ENCODE measurements around the gene B9D2. TPM values are rescaled to one million over a fixed set of nuclear protein-coding genes. Genes with fewer than 3 reads are reported as not detected.

B9D2 gene
- polyA plus RNA-seq, 3 donors, result 12.2 to 32.5 (median 25.1) TPM

GRCh38 chr19:41330481-41330880 lies 33.5 kb downstream of the B9D2 start:
- peaks cover 92 to 100% of the 10 kb centered on the region in 2 donors for H3K4me1 ChIP-seq (ENCODE audit: control insufficient read depth in 1 of 2, insufficient read depth in 2 of 2, low read length in 2 of 2)
- intact Hi-C loops (cut with micrococcal nuclease), result no loop called here
- Mint-ChIP-seq H3K27me3 (ENCODE audit: low read depth in 3 of 3) (peaks cover 0 to 4% (median 0%) of the 10 kb centered on the region in 3 donors), H3K27ac (peak overlapping the region in 6 of 7 donors; percentile 74 to 99 (median 82)), H3K9me3 (no peaks in the 10 kb centered on the region), H3K4me1 (peaks cover 77% of the 10 kb centered on the region), H3K36me3 (peaks cover 47 to 66% of the 10 kb centered on the region in 2 donors), H3K4me3 (no peak overlapping the region)
- H3K4me3 ChIP-seq (replicated peaks in 1 of 3; ENCODE audit: low read depth in 2 of 3, low read length in 3 of 3), result no peak overlapping the region
- H3K27ac ChIP-seq (ENCODE audit: low read depth in 1 of 2, low read length in 2 of 2), result peak overlapping the region; percentile 52 to 76
- no peak for TF ChIP-seq CTCF (IDR thresholded peaks at IDR 0.05)
- no peaks in the 10 kb centered on the region for H3K9me3 ChIP-seq (replicated peaks in 1 of 2; ENCODE audit: control insufficient read depth in 1 of 2, insufficient read depth in 1 of 2, low read length in 2 of 2)
- H3K27me3 ChIP-seq (ENCODE audit: control insufficient read depth in 2 of 2, insufficient read depth in 2 of 2, low read length in 2 of 2), result no peaks in the 10 kb centered on the region
- H3K79me2 ChIP-seq (ENCODE audit: insufficient read depth, low read length), result peaks cover 63% of the 10 kb centered on the region
- no peak overlapping the region for H3K9ac ChIP-seq (ENCODE audit: insufficient read depth, low read length, poor library complexity, severe bottlenecking)
- peaks cover 29 to 45% of the 10 kb centered on the region in 2 donors for H3K36me3 ChIP-seq (replicated peaks in 1 of 2; ENCODE audit: control insufficient read depth in 1 of 2, insufficient read depth in 2 of 2, low read length in 2 of 2)
- H3K4me2 ChIP-seq (replicated peaks; ENCODE audit: extremely low read depth, low read length, poor library complexity, severe bottlenecking), result no peak overlapping the region
- 100% methylated on average over 2 of the region's 4 CpGs for WGBS (ENCODE audit: insufficient coverage)
- DNase-seq, result no peak
- peaks cover 42% of the 10 kb centered on the region for H4K20me1 ChIP-seq (ENCODE audit: insufficient read depth, low read length)
- H2AFZ ChIP-seq (ENCODE audit: insufficient read depth, low read depth, low read length, poor library complexity, severe bottlenecking), result no peak overlapping the region

GRCh38 chr19:41328842-41329225 lies 35.1 kb downstream of the B9D2 start:
- Histone ChIP-seq H2AFZ (ENCODE audit: insufficient read depth, low read depth, low read length, poor library complexity, severe bottlenecking) (no peak overlapping the region), H3K27me3 (ENCODE audit: control insufficient read depth in 2 of 2, insufficient read depth in 2 of 2, low read length in 2 of 2) (no peaks in the 10 kb centered on the region), H3K27ac (ENCODE audit: low read depth in 1 of 2, low read length in 2 of 2) (peak overlapping the region; percentile 90 to 96), H3K79me2 (ENCODE audit: insufficient read depth, low read length) (peaks cover 54% of the 10 kb centered on the region), H3K9ac (ENCODE audit: insufficient read depth, low read length, poor library complexity, severe bottlenecking) (peak overlapping the region; percentile 80), H3K9me3 (replicated peaks in 1 of 2; ENCODE audit: control insufficient read depth in 1 of 2, insufficient read depth in 1 of 2, low read length in 2 of 2) (no peaks in the 10 kb centered on the region), H3K36me3 (replicated peaks in 1 of 2; ENCODE audit: control insufficient read depth in 1 of 2, insufficient read depth in 2 of 2, low read length in 2 of 2) (peaks cover 29 to 40% of the 10 kb centered on the region in 2 donors), H3K4me2 (replicated peaks; ENCODE audit: extremely low read depth, low read length, poor library complexity, severe bottlenecking) (peak overlapping the region; percentile 74), H3K4me1 (ENCODE audit: control insufficient read depth in 1 of 2, insufficient read depth in 2 of 2, low read length in 2 of 2) (peaks cover 92 to 100% of the 10 kb centered on the region in 2 donors), H4K20me1 (ENCODE audit: insufficient read depth, low read length) (peaks cover 55% of the 10 kb centered on the region), H3K4me3 (replicated peaks in 1 of 3; ENCODE audit: low read depth in 2 of 3, low read length in 3 of 3) (peak overlapping the region in 2 of 3 experiments; percentile 38 to 62)
- peaks cover 49 to 67% of the 10 kb centered on the region in 2 donors for H3K36me3 Mint-ChIP-seq
- H3K9me3 Mint-ChIP-seq, result peaks cover 0 to 1% (median 0%) of the 10 kb centered on the region in 7 donors
- peaks cover 0 to 2% (median 0%) of the 10 kb centered on the region in 3 donors for H3K27me3 Mint-ChIP-seq (ENCODE audit: low read depth in 3 of 3)
- WGBS (ENCODE audit: insufficient coverage), result no CpG with 5 or more reads among the region's 1 CpG
- H3K27ac Mint-ChIP-seq, result peak overlapping the region; percentile 95 to 99 (median 99)
- TF ChIP-seq CTCF (IDR thresholded peaks at IDR 0.05), result no peak
- H3K4me3 Mint-ChIP-seq, result peak overlapping the region; percentile 84 to 93
- H3K4me1 Mint-ChIP-seq, result peaks cover 76% of the 10 kb centered on the region
- intact Hi-C loops (cut with micrococcal nuclease), result loop anchor here in 1 of 2 donors (2.0 to 5.0 kb wide), 2 partner anchors 33 to 66 kb away; partner anchors contain the start of gene B9D2
- DNase-seq, result peak; percentile 88 to 93 (median 92)
